ENCODE results near the gene TEX36. TPM values are rescaled to one million over a fixed set of nuclear protein-coding genes. Genes with fewer than 3 reads are reported as not detected.
"Not testable (repeated sequence)": the region's sequence is repeated elsewhere in the genome, so short reads cannot be mapped to it uniquely, and the experiment has no call there.

TEX36 gene
- polyA plus RNA-seq, 1 of the 3 experiments (the other 2 are of a cell fraction) = not detected

DNA sequence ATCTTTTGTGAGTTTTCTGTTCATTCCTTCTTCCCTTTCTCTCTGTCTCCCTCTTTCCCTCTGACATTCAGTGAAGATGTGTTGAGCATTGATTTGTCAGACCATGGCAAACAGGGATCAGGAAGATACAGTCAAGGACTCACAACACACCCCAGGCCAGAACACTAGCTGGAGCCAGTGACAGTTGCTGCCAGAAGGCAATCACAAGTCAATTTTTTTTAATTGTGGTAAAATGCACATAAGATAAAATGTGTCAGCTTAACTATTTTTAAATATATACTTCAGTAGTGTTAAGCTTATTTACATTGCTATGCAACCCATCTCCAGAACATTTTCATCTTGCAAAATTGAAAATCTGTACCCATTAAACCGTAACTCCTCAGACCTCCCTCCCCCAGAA, 62.6 kb downstream of the TEX36 start:
- DNase-seq = no peak
- H2AFZ ChIP-seq (ENCODE audit: low read depth) = no peak overlapping the region
- H3K27ac ChIP-seq (ENCODE audit: low read depth in 2 of 2, low read length in 1 of 2) = no peak overlapping the region
- H3K4me1 ChIP-seq (ENCODE audit: control insufficient read depth in 1 of 2, insufficient read depth in 2 of 2, low read depth in 1 of 2, low read length in 1 of 2) = no peaks in the 10 kb centered on the region
- no peaks in the 10 kb centered on the region for H3K9me2 ChIP-seq
- H3K9me3 ChIP-seq = no peaks in the 10 kb centered on the region
- no peaks in the 10 kb centered on the region for H3K79me2 ChIP-seq (ENCODE audit: insufficient read depth)
- no peak overlapping the region for H3K9ac ChIP-seq
- H4K20me1 ChIP-seq (ENCODE audit: insufficient read depth) = no peaks in the 10 kb centered on the region
- no peaks in the 10 kb centered on the region for H3K27me3 ChIP-seq (ENCODE audit: insufficient read depth)
- no peak overlapping the region for H3K4me2 ChIP-seq
- no peak for TF ChIP-seq RCOR1 (IDR thresholded peaks at IDR 0.05; ENCODE audit: low read length)
- no peak for TF ChIP-seq YY1 (IDR thresholded peaks at IDR 0.05; ENCODE audit: low read depth)
- TF ChIP-seq GABPA (IDR thresholded peaks at IDR 0.05; ENCODE audit: low read depth) = no peak
- no peak for TF ChIP-seq POLR2AphosphoS5 (IDR thresholded peaks at IDR 0.05; ENCODE audit: low read depth, low read length)
- TF ChIP-seq, protein P1, sequence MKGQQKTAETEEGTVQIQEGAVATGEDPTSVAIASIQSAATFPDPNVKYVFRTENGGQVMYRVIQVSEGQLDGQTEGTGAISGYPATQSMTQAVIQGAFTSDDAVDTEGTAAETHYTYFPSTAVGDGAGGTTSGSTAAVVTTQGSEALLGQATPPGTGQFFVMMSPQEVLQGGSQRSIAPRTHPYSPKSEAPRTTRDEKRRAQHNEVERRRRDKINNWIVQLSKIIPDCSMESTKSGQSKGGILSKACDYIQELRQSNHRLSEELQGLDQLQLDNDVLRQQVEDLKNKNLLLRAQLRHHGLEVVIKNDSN (IDR thresholded peaks at IDR 0.05; ENCODE audit: borderline replicate concordance, low read depth) = no peak
- TF ChIP-seq, protein P2, sequence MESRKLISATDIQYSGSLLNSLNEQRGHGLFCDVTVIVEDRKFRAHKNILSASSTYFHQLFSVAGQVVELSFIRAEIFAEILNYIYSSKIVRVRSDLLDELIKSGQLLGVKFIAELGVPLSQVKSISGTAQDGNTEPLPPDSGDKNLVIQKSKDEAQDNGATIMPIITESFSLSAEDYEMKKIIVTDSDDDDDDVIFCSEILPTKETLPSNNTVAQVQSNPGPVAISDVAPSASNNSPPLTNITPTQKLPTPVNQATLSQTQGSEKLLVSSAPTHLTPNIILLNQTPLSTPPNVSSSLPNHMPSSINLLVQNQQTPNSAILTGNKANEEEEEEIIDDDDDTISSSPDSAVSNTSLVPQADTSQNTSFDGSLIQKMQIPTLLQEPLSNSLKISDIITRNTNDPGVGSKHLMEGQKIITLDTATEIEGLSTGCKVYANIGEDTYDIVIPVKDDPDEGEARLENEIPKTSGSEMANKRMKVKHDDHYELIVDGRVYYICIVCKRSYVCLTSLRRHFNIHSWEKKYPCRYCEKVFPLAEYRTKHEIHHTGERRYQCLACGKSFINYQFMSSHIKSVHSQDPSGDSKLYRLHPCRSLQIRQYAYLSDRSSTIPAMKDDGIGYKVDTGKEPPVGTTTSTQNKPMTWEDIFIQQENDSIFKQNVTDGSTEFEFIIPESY (IDR thresholded peaks at IDR 0.05; ENCODE audit: borderline replicate concordance, low read depth) = no peak
- TF ChIP-seq, protein P3, sequence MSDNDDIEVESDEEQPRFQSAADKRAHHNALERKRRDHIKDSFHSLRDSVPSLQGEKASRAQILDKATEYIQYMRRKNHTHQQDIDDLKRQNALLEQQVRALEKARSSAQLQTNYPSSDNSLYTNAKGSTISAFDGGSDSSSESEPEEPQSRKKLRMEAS (IDR thresholded peaks at IDR 0.05; ENCODE audit: low read depth) = no peak
- TF ChIP-seq, protein P4, sequence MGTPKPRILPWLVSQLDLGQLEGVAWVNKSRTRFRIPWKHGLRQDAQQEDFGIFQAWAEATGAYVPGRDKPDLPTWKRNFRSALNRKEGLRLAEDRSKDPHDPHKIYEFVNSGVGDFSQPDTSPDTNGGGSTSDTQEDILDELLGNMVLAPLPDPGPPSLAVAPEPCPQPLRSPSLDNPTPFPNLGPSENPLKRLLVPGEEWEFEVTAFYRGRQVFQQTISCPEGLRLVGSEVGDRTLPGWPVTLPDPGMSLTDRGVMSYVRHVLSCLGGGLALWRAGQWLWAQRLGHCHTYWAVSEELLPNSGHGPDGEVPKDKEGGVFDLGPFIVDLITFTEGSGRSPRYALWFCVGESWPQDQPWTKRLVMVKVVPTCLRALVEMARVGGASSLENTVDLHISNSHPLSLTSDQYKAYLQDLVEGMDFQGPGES (IDR thresholded peaks at IDR 0.05; ENCODE audit: low read depth, low read length) = no peak
- TF ChIP-seq NRF1 (IDR thresholded peaks at IDR 0.05; ENCODE audit: low read depth, low read length) = no peak
- TF ChIP-seq ELF1 (IDR thresholded peaks at IDR 0.05) = no peak
- TF ChIP-seq FOXJ3 (CRISPR knock-in tag; IDR thresholded peaks at IDR 0.05) = no peak
- WGBS (ENCODE audit: low lambda C conversion rate) = 0% methylated on average over 1 of the region's 1 CpG
- no peaks in the 10 kb centered on the region for H3K36me3 ChIP-seq (replicated peaks in 1 of 2; ENCODE audit: control insufficient read depth in 1 of 2, insufficient read depth in 2 of 2, low read length in 1 of 2)
- ChIA-PET POLR2A (no interaction called here), CTCF (interaction anchor here (1.0 kb wide), 1 partner anchor 54 kb away, joined by 3 read pairs; no protein-coding TSS in a partner anchor)
- H3F3A ChIP-seq (replicated peaks; ENCODE audit: insufficient read depth) = no peaks in the 10 kb centered on the region
- no peak overlapping the region for H3K4me3 ChIP-seq (ENCODE audit: low read depth in 2 of 2, low read length in 1 of 2)

DNA sequence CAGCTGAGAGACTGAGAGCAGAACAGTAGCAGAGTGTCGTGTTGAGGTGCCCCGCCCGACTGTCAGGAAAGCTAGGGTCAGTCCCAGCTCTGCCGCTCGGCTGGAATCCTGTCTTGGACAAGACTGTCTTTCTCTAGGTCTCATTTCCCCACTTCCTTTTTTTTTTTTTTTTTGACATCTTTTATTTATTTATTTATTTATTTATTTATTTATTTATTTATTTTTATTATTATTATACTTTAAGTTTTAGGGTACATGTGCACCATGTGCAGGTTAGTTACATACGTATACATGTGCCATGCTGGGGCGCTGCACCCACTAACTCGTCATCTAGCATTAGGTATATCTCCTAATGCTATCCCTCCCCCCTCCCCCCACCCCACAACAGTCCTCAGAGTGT, 69.9 kb downstream of the TEX36 start:
- H3K9me2 ChIP-seq; H3K4me3 ChIP-seq (ENCODE audit: low read depth in 2 of 2, low read length in 1 of 2); H3K9ac ChIP-seq; H3K4me2 ChIP-seq; H3K9me3 ChIP-seq; H4K20me1 ChIP-seq (ENCODE audit: insufficient read depth); CTCF ChIA-PET; H3K4me1 ChIP-seq (ENCODE audit: control insufficient read depth in 1 of 2, insufficient read depth in 2 of 2, low read depth in 1 of 2, low read length in 1 of 2); H3K79me2 ChIP-seq (ENCODE audit: insufficient read depth); H3K27me3 ChIP-seq (ENCODE audit: insufficient read depth); H3F3A ChIP-seq (replicated peaks; ENCODE audit: insufficient read depth); H3K27ac ChIP-seq (ENCODE audit: low read depth in 2 of 2, low read length in 1 of 2); H3K36me3 ChIP-seq (replicated peaks in 1 of 2; ENCODE audit: control insufficient read depth in 1 of 2, insufficient read depth in 2 of 2, low read length in 1 of 2); POLR2A ChIA-PET; DNase-seq; H2AFZ ChIP-seq (ENCODE audit: low read depth): not testable (repeated sequence)
- 66% methylated on average over 8 of the region's 8 CpGs for WGBS (ENCODE audit: low lambda C conversion rate)
